SH-SY5Y (cell line): Measurements from ENCODE around the gene MANF.

Experiments used
- GATA2 ChIP-seq: IDR thresholded peaks from 2 replicates; pipeline ENCODE4 v1.6.1; 2011; ENCODE audit warnings: mild to moderate bottlenecking, low read depth, low read length
- GATA3 ChIP-seq: IDR thresholded peaks from 2 replicates; pipeline ENCODE4 v1.6.1; 2011; ENCODE audit warnings: low read depth, mild to moderate bottlenecking, low read length, moderate library complexity

GRCh38 chr3:51400166-51400565, 15.1 kb downstream of the MANF start:
- no peak for TF ChIP-seq GATA3
- no peak for TF ChIP-seq GATA2
